Measurements from ENCODE around the gene PRMT9. TPM values are rescaled to one million over a fixed set of nuclear protein-coding genes. Genes with fewer than 3 reads are reported as not detected.

Gene PRMT9
- 10 to 100 TPM in 1 of 2 donors, 1 to 10 TPM in 1; 6.5 to 11.8 TPM for total RNA-seq

GRCh38 chr4:147683717-147684700, at the start of gene PRMT9:
TSS of gene PRMT9 (minus strand) at chr4:147684163. CDS start at chr4:147683987, 176 bp downstream.
- peak within 1 kb of the TSS; percentile 81 to 90 for H3K27ac Mint-ChIP-seq
- H3K27me3 Mint-ChIP-seq: no peaks in the 10 kb centered on the region
- H3K9me3 Mint-ChIP-seq: no peaks in the 10 kb centered on the region
- peak; percentile 100 for ATAC-seq
- peak; percentile 91 for DNase-seq (ENCODE audit: low spot score)
- H3K4me3 Mint-ChIP-seq: peak within 1 kb of the TSS; percentile 84
- H3K4me1 Mint-ChIP-seq (ENCODE audit: low read depth in 2 of 2): peaks cover 20 to 23% of the 10 kb centered on the region in 2 donors
- H3K36me3 Mint-ChIP-seq: no peaks in the 10 kb centered on the region

- H3K27ac Mint-ChIP-seq: peak overlapping the region; percentile 62 to 74
- ATAC-seq (peak; percentile 50 to 62), DNase-seq (ENCODE audit: low spot score) (no peak)
- peak overlapping the region; percentile 92 for H3K4me3 Mint-ChIP-seq
- peaks cover 9 to 12% of the 10 kb centered on the region in 2 donors for H3K27me3 Mint-ChIP-seq
- no peaks in the 10 kb centered on the region for H3K36me3 Mint-ChIP-seq
- peaks cover 23 to 39% of the 10 kb centered on the region in 2 donors for H3K4me1 Mint-ChIP-seq (ENCODE audit: low read depth in 2 of 2)
- no peaks in the 10 kb centered on the region for H3K9me3 Mint-ChIP-seq
Observed at GRCh38 chr4:147732518-147733235, 48.7 kb upstream of the PRMT9 start.

- Mint-ChIP-seq H3K36me3 (no peaks in the 10 kb centered on the region), H3K4me1 (ENCODE audit: low read depth in 2 of 2) (peaks cover 23 to 38% of the 10 kb centered on the region in 2 donors), H3K9me3 (no peaks in the 10 kb centered on the region), H3K27me3 (peaks cover 11 to 12% of the 10 kb centered on the region in 2 donors), H3K4me3 (peak within 1 kb of the TSS; percentile 92), H3K27ac (peak within 1 kb of the TSS; percentile 62 to 74)
- peak; percentile 87 to 92 for ATAC-seq
- peak; percentile 78 for DNase-seq (ENCODE audit: low spot score)
Observed at GRCh38 chr4:147731580-147732517, 47.9 kb upstream of the PRMT9 start, which contains the start of gene ARHGAP10. TSS of gene ARHGAP10 (plus strand) at chr4:147732088. CDS start at chr4:147732302, 214 bp downstream.

GRCh38 chr4:147730333-147730732, 46.4 kb upstream of the PRMT9 start:
- no peak for DNase-seq (ENCODE audit: low spot score)
- H3K4me1 Mint-ChIP-seq (ENCODE audit: low read depth in 2 of 2): peaks cover 16 to 24% of the 10 kb centered on the region in 2 donors
- peaks cover 11 to 12% of the 10 kb centered on the region in 2 donors for H3K27me3 Mint-ChIP-seq
- H3K36me3 Mint-ChIP-seq: no peaks in the 10 kb centered on the region
- no peak for ATAC-seq
- H3K9me3 Mint-ChIP-seq: no peaks in the 10 kb centered on the region
- no peak overlapping the region for H3K4me3 Mint-ChIP-seq
- no peak overlapping the region for H3K27ac Mint-ChIP-seq

GRCh38 chr4:147727476-147728028, 43.6 kb upstream of the PRMT9 start:
- no peak overlapping the region for H3K27ac Mint-ChIP-seq
- no peaks in the 10 kb centered on the region for H3K9me3 Mint-ChIP-seq
- no peak for ATAC-seq
- no peak for DNase-seq (ENCODE audit: low spot score)
- no peak overlapping the region for H3K4me3 Mint-ChIP-seq
- H3K36me3 Mint-ChIP-seq: no peaks in the 10 kb centered on the region
- H3K27me3 Mint-ChIP-seq: peaks cover 0 to 9% of the 10 kb centered on the region in 2 donors
- no peaks in the 10 kb centered on the region for H3K4me1 Mint-ChIP-seq (ENCODE audit: low read depth in 2 of 2)

- no peaks in the 10 kb centered on the region for H3K36me3 Mint-ChIP-seq
- DNase-seq (ENCODE audit: low spot score) (no peak), ATAC-seq (no peak)
- H3K4me1 Mint-ChIP-seq (ENCODE audit: low read depth in 2 of 2): no peaks in the 10 kb centered on the region
- H3K4me3 Mint-ChIP-seq: no peak overlapping the region
- H3K27me3 Mint-ChIP-seq: peaks cover 0 to 9% of the 10 kb centered on the region in 2 donors
- H3K9me3 Mint-ChIP-seq: no peaks in the 10 kb centered on the region
- no peak overlapping the region for H3K27ac Mint-ChIP-seq
Observed at GRCh38 chr4:147725673-147726072, 41.7 kb upstream of the PRMT9 start.

GRCh38 chr4:147724468-147725201, 40.7 kb upstream of the PRMT9 start:
- H3K4me3 Mint-ChIP-seq: no peak overlapping the region
- no peaks in the 10 kb centered on the region for H3K36me3 Mint-ChIP-seq
- no peaks in the 10 kb centered on the region for H3K4me1 Mint-ChIP-seq (ENCODE audit: low read depth in 2 of 2)
- ATAC-seq (no peak), DNase-seq (ENCODE audit: low spot score) (no peak)
- H3K27me3 Mint-ChIP-seq: peaks cover 0 to 9% of the 10 kb centered on the region in 2 donors
- H3K27ac Mint-ChIP-seq: no peak overlapping the region
- H3K9me3 Mint-ChIP-seq: no peaks in the 10 kb centered on the region

GRCh38 chr4:147723326-147723725, 39.4 kb upstream of the PRMT9 start:
- Mint-ChIP-seq H3K4me1 (ENCODE audit: low read depth in 2 of 2) (no peaks in the 10 kb centered on the region), H3K9me3 (no peaks in the 10 kb centered on the region), H3K36me3 (no peaks in the 10 kb centered on the region), H3K27me3 (peaks cover 0 to 6% of the 10 kb centered on the region in 2 donors), H3K27ac (no peak overlapping the region), H3K4me3 (no peak overlapping the region)
- ATAC-seq (no peak), DNase-seq (ENCODE audit: low spot score) (no peak)

GRCh38 chr4:147717878-147718277, 33.9 kb upstream of the PRMT9 start:
- no peak overlapping the region for H3K27ac Mint-ChIP-seq
- H3K27me3 Mint-ChIP-seq: peaks cover 16 to 18% of the 10 kb centered on the region in 2 donors
- no peak overlapping the region for H3K4me3 Mint-ChIP-seq
- H3K4me1 Mint-ChIP-seq (ENCODE audit: low read depth in 2 of 2): peaks cover 0 to 5% of the 10 kb centered on the region in 2 donors
- no peaks in the 10 kb centered on the region for H3K9me3 Mint-ChIP-seq
- DNase-seq (ENCODE audit: low spot score) (no peak), ATAC-seq (no peak)
- no peaks in the 10 kb centered on the region for H3K36me3 Mint-ChIP-seq

- Mint-ChIP-seq H3K4me1 (ENCODE audit: low read depth in 2 of 2) (peaks cover 0 to 5% of the 10 kb centered on the region in 2 donors), H3K27ac (no peak overlapping the region), H3K4me3 (no peak overlapping the region), H3K36me3 (no peaks in the 10 kb centered on the region), H3K9me3 (no peaks in the 10 kb centered on the region), H3K27me3 (peaks cover 16 to 18% of the 10 kb centered on the region in 2 donors)
- ATAC-seq (no peak), DNase-seq (ENCODE audit: low spot score) (no peak)
Observed at GRCh38 chr4:147714575-147715401, 30.8 kb upstream of the PRMT9 start.

- no peak for DNase-seq (ENCODE audit: low spot score)
- Mint-ChIP-seq H3K36me3 (no peaks in the 10 kb centered on the region), H3K4me1 (ENCODE audit: low read depth in 2 of 2) (peaks cover 0 to 6% of the 10 kb centered on the region in 2 donors), H3K4me3 (no peak overlapping the region), H3K9me3 (no peaks in the 10 kb centered on the region), H3K27me3 (no peaks in the 10 kb centered on the region), H3K27ac (no peak overlapping the region)
- ATAC-seq: no peak
Observed at GRCh38 chr4:147709999-147710398, 26.0 kb upstream of the PRMT9 start.
